Activated gamma-delta T cell treated with Interleukin-2 at 50 U/mL for 16 hours (primary cell): Measurements from ENCODE around the gene ZNF2.

ENCODE experiments used
- DNase-seq: peaks from one replicate; pipeline ENCODE4 v3.0.0-alpha.2; 2020

Gene ZNF2

DNA sequence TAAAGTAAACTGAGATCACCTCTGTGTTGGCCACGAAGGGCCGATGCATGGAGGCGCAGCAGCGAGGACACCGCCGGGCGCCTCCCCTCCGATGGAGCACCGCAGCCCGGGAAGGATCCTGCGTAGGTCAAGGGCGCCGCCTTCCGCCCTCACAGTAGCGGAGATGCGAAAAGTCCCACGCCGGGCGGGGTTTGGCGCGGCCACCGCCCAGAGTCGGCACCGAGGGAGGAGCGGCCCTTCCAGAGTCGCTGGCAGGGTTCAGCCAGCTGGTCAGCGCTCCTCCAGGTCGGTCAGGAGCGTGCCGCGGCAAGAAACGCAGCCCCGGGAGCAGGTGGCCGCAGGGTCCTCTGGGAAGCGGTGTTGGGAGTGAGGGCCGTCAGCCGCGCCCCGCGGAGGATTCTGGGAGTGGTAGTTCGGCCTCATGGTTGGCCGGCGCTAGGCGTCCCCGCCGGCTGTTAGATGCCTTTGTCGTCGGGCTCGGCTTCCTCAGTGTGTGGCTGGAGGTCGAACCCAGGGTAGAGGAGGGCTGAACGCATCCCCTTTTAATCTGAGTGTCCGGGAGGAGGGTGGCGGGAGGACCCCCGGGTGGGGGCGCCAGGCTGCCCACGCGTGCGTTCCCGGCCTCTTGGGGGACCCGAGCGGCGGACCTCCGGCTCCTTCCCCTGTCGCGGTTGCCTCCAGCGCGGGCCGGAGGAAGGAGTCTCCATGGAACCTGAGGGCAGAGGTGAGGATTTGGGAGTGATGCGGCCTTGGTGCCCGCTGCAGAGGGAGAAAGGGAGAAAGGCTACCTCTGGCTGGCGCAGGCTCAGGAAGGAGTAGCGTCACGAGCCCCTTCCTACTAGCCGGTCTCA, 41.7 kb downstream of the ZNF2 start, which contains the start of gene ZNF892:
ZNF892 (plus strand) TSS at position 411 of the 851 bp plus-strand sequence; CDS start at position 706, 295 bp downstream.
- peak; percentile 72 for DNase-seq

DNA sequence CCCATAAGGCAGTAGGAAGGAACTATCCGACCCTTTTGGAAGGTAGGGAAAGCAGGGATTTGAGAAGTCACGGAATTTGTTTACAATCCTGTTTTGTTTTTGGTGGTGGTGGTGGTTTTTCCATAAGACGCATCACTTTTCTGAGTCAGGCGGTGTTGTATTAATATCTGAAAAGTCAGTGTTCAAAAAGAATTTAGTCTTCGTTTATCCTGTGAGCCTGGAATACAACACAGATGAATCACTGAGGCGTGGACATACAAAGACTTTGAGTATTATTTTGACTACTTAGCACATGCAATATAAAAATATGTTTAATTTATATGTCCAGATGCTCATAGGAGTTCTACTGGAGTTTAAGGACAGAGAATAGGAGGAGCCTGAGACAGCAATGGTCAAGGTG, 42.5 kb downstream of the ZNF2 start:
- DNase-seq: no peak

DNA sequence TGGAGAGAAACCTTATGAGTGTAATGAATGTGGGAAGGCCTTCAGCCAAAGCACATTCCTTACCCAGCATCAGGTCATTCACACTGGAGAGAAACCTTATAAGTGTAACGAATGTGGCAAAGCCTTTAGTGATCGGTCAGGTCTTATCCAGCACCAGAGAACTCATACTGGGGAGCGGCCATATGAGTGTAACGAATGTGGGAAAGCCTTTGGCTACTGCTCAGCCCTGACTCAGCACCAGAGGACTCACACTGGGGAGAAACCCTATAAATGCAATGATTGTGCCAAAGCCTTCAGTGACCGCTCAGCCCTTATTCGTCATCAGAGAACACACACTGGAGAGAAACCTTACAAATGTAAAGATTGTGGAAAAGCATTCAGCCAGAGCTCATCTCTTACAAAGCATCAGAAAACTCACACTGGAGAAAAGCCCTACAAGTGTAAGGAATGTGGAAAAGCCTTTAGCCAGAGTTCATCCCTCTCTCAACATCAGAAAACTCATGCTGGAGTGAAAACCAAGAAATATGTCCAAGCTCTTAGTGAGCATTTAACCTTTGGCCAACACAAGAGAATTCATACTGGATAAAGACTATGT, 49.5 kb downstream of the ZNF2 start:
- no peak for DNase-seq

DNA sequence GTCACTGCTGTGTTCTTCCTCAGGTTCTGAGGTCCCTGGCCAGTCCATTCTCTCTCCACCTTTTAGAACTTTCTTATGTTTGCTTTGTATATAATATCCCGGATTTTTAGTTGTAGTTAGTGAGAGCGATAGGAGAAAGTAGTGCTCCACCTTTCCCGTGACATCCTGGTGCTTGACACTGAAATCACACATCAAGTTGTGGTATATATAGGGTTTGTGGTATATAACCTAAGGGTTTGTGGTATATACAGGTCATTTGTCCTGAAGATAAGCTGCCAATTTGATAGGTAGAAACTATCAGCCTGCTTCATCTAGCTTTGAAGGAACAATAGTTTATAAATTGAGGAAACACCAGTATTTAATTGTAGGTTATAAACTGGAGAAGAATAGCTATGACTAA, 54.8 kb downstream of the ZNF2 start:
- DNase-seq: no peak

DNA sequence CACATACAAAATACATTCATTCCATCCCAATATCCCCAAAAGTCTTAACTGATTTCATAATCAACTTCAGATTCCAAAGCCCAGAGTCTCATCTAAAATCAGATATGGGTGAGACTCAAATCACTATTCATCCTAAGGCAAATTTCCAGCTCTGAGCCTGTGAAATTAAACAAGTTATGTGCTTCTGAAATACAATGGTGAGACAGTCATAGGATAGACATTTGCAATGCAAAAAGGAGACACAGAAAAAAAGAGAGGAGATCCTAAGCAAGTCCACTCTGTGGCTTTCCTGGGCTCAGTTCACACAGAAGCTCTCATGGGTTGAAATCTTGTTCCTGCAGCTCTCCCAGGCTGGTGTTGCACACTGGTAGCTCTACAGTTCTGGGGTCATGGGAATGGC, 60.0 kb downstream of the ZNF2 start:
- no peak for DNase-seq

DNA sequence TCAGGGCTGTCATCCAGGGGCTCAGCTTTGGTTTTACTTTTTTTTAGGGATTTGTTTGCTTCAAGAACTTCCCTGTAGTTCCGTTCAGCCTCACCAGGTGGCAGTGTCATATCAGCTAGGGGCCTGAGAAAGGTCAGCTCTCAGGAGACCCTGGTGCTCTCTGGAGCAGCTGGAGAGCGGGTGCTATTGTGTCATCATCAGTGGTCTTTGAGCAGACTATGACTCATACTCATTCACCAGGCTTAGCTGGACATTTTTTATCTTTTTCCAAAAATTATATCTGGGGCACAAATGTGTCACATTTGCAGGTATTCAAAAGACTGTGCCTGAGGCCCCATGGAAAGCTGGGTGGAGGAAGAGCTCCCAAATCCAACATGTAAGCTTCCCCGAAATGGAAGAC, 66.1 kb downstream of the ZNF2 start:
- no peak for DNase-seq

DNA sequence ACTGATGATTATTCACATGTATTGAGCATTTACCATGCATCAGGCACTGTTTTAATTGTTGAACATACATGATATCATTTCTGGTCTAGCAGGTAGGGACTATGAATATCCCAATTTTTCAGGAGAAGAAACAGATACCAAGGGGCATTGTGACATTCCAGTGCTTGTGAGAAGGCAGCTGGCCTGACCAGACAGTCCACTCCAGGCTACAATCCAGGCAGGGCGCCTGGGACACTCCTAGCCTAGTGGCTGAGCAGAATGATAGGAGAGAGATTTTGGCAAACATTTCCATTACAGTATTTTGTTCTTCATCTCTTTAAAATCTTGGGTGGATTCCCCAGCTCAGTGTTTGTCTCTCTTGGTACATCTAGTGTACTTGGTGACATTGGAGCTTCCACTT, 66.6 kb downstream of the ZNF2 start:
- DNase-seq: no peak
